Astrocyte (in vitro differentiated cells and primary cell): ENCODE data around the gene SND1.

Source experiments
- EZH2 ChIP-seq: IDR thresholded peaks from 2 replicates; pipeline ENCODE4 v1.6.1; 2012; ENCODE audit warnings: mild to moderate bottlenecking, low read length, inconsistent platforms; ENCODE audit not compliant: insufficient read depth
- TF ChIP-seq, protein P1 (sequence below): IDR thresholded peaks from 2 replicates; pipeline ENCODE4 v1.5.1; 2011; ENCODE audit warnings: low read depth, mild to moderate bottlenecking, inconsistent platforms, low read length, moderate library complexity; ENCODE audit not compliant: insufficient read depth

- TF ChIP-seq, protein P1, sequence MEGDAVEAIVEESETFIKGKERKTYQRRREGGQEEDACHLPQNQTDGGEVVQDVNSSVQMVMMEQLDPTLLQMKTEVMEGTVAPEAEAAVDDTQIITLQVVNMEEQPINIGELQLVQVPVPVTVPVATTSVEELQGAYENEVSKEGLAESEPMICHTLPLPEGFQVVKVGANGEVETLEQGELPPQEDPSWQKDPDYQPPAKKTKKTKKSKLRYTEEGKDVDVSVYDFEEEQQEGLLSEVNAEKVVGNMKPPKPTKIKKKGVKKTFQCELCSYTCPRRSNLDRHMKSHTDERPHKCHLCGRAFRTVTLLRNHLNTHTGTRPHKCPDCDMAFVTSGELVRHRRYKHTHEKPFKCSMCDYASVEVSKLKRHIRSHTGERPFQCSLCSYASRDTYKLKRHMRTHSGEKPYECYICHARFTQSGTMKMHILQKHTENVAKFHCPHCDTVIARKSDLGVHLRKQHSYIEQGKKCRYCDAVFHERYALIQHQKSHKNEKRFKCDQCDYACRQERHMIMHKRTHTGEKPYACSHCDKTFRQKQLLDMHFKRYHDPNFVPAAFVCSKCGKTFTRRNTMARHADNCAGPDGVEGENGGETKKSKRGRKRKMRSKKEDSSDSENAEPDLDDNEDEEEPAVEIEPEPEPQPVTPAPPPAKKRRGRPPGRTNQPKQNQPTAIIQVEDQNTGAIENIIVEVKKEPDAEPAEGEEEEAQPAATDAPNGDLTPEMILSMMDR, result no peak
- TF ChIP-seq EZH2, result no peak
These were observed 61.8 kb downstream of the SND1 start for GRCh38 chr7:127713758-127714157.
